IPS-18c (cell line): Measurements from ENCODE around the gene CRHR2.

Experiments
- H3K4me3 ChIP-seq: 2 replicates; pipeline ENCODE4 v1.7.0; 2013; ENCODE audit warnings: low read depth, mild to moderate bottlenecking, low read length, moderate library complexity; ENCODE audit not compliant: insufficient read depth
- H3K9me3 ChIP-seq: one replicate; pipeline ENCODE4 v1.6.1; 2013; ENCODE audit warnings: mild to moderate bottlenecking, low read length, moderate library complexity; ENCODE audit not compliant: control insufficient read depth, insufficient read depth

The CRHR2 gene

GRCh38 chr7:30617359-30617758 is 64.9 kb downstream of the CRHR2 start:
- Histone ChIP-seq H3K4me3 (no peak overlapping the region), H3K9me3 (no peaks in the 10 kb centered on the region)

GRCh38 chr7:30616318-30616717 is 65.9 kb downstream of the CRHR2 start:
- no peaks in the 10 kb centered on the region for H3K9me3 ChIP-seq
- no peak overlapping the region for H3K4me3 ChIP-seq

- Histone ChIP-seq H3K4me3 (no peak overlapping the region), H3K9me3 (no peaks in the 10 kb centered on the region)
Observed at GRCh38 chr7:30613366-30614325, 68.6 kb downstream of the CRHR2 start.

GRCh38 chr7:30612658-30613265 is 69.5 kb downstream of the CRHR2 start:
- Histone ChIP-seq H3K9me3 (no peaks in the 10 kb centered on the region), H3K4me3 (no peak overlapping the region)

GRCh38 chr7:30605832-30606231 is 76.4 kb downstream of the CRHR2 start:
- Histone ChIP-seq H3K9me3 (no peaks in the 10 kb centered on the region), H3K4me3 (no peak overlapping the region)

- Histone ChIP-seq H3K9me3 (no peaks in the 10 kb centered on the region), H3K4me3 (no peak overlapping the region)
Observed at GRCh38 chr7:30604901-30605300, 77.4 kb downstream of the CRHR2 start.
